ENCODE results near the gene ZNF662. TPM values are rescaled to one million over a fixed set of nuclear protein-coding genes. Genes with fewer than 3 reads are reported as not detected.
A peak's percentile ranks its signal among the peaks of the same experiment; 100 is the strongest.

The ZNF662 gene
- total RNA-seq, 3 donors from 2014 or later (not counting 1 experiment from before 2014, with no cell fraction given), result 1.2 to 2.7 (median 1.7) TPM

- Mint-ChIP-seq H3K4me3 (peak overlapping the region; percentile 60), H3K27ac (no peak overlapping the region), H3K27me3 (ENCODE audit: low read depth in 2 of 2) (peaks cover 14 to 15% of the 10 kb centered on the region in 2 donors), H3K4me1 (peaks cover 6 to 7% of the 10 kb centered on the region in 2 donors), H3K9me3 (no peaks in the 10 kb centered on the region), H3K36me3 (no peaks in the 10 kb centered on the region)
- intact Hi-C loops (cut with micrococcal nuclease), result no loop called here
- peak in 1 of 3 donors; percentile 39 for ATAC-seq
- Histone ChIP-seq H3K9me3 (ENCODE audit: control insufficient read depth, insufficient read depth, low read length) (no peaks in the 10 kb centered on the region), H3K4me1 (ENCODE audit: control insufficient read depth, insufficient read depth, low read length) (no peaks in the 10 kb centered on the region), H3K27me3 (ENCODE audit: control insufficient read depth, insufficient read depth, low read length) (no peaks in the 10 kb centered on the region), H3K27ac (ENCODE audit: low read length) (no peak overlapping the region), H3K4me3 (ENCODE audit: low read length) (no peak overlapping the region), H3K36me3 (ENCODE audit: control insufficient read depth, insufficient read depth, low read length) (no peaks in the 10 kb centered on the region)
- 75% methylated on average over 43 of the region's 43 CpGs for whole genome bisulfite sequencing (ENCODE audit: insufficient coverage)
- no peak for TF ChIP-seq CTCF (IDR thresholded peaks at IDR 0.05)
- no peak for DNase-seq
Measured at GRCh38 chr3:42936157-42936981, 30.4 kb downstream of the ZNF662 start.

GRCh38 chr3:42937334-42937733 lies 31.4 kb downstream of the ZNF662 start:
- H3K9me3 ChIP-seq (ENCODE audit: control insufficient read depth, insufficient read depth, low read length), result no peaks in the 10 kb centered on the region
- Mint-ChIP-seq H3K9me3 (no peaks in the 10 kb centered on the region), H3K4me1 (peaks cover 6 to 7% of the 10 kb centered on the region in 2 donors), H3K27me3 (ENCODE audit: low read depth in 2 of 2) (peaks cover 18 to 21% of the 10 kb centered on the region in 2 donors), H3K27ac (no peak overlapping the region), H3K36me3 (no peaks in the 10 kb centered on the region), H3K4me3 (no peak overlapping the region)
- intact Hi-C loops (cut with micrococcal nuclease), result no loop called here
- no peaks in the 10 kb centered on the region for H3K27me3 ChIP-seq (ENCODE audit: control insufficient read depth, insufficient read depth, low read length)
- H3K4me3 ChIP-seq (ENCODE audit: low read length), result no peak overlapping the region
- H3K4me1 ChIP-seq (ENCODE audit: control insufficient read depth, insufficient read depth, low read length), result no peaks in the 10 kb centered on the region
- TF ChIP-seq CTCF (IDR thresholded peaks at IDR 0.05), result no peak
- no peak overlapping the region for H3K27ac ChIP-seq (ENCODE audit: low read length)
- DNase-seq (no peak), ATAC-seq (no peak)
- WGBS (ENCODE audit: insufficient coverage), result 96% methylated on average over 3 of the region's 3 CpGs
- no peaks in the 10 kb centered on the region for H3K36me3 ChIP-seq (ENCODE audit: control insufficient read depth, insufficient read depth, low read length)

- Histone ChIP-seq H3K4me1 (ENCODE audit: control insufficient read depth, insufficient read depth, low read length) (no peaks in the 10 kb centered on the region), H3K9me3 (ENCODE audit: control insufficient read depth, insufficient read depth, low read length) (no peaks in the 10 kb centered on the region), H3K27ac (ENCODE audit: low read length) (no peak overlapping the region), H3K36me3 (ENCODE audit: control insufficient read depth, insufficient read depth, low read length) (no peaks in the 10 kb centered on the region), H3K4me3 (ENCODE audit: low read length) (no peak overlapping the region), H3K27me3 (ENCODE audit: control insufficient read depth, insufficient read depth, low read length) (no peaks in the 10 kb centered on the region)
- no peak for ATAC-seq
- H3K36me3 Mint-ChIP-seq, result no peaks in the 10 kb centered on the region
- intact Hi-C loops (cut with micrococcal nuclease), result no loop called here
- H3K9me3 Mint-ChIP-seq, result no peaks in the 10 kb centered on the region
- TF ChIP-seq CTCF (IDR thresholded peaks at IDR 0.05), result no peak
- DNase-seq, result no peak
- no peak overlapping the region for H3K4me3 Mint-ChIP-seq
- H3K4me1 Mint-ChIP-seq, result no peaks in the 10 kb centered on the region
- H3K27me3 Mint-ChIP-seq (ENCODE audit: low read depth in 2 of 2), result peaks cover 7 to 16% of the 10 kb centered on the region in 2 donors
- no CpG with 5 or more reads among the region's 1 CpG for WGBS (ENCODE audit: insufficient coverage)
- no peak overlapping the region for H3K27ac Mint-ChIP-seq
Measured at GRCh38 chr3:42942693-42943092, 36.8 kb downstream of the ZNF662 start.
